OCI-LY3 (cell line): Measurements from ENCODE around the gene KRTAP26-1.

ENCODE experiments used
- H2AFZ ChIP-seq: fragments of 200-600, 300-600 bp; shearing (Covaris generic); 2 replicates; pipeline ENCODE4 v1.6.0; 2014; ENCODE audit warnings: antibody characterized with exemption, low read depth, low read length
- H3K27ac ChIP-seq: fragments of 200-600, 300-600 bp; sonication (generic); 2 replicates; pipeline ENCODE4 v1.5.1; 2014; ENCODE audit warnings: mild to moderate bottlenecking, low read length, moderate library complexity, mixed read lengths
- H3K27me3 ChIP-seq: fragments of 200-600, 300-600 bp; sonication (generic); 2 replicates; pipeline ENCODE4 v1.6.1; 2014; ENCODE audit warnings: low read depth, low read length, mixed read lengths
- H3K36me3 ChIP-seq: fragments of 200-600, 300-600 bp; sonication (generic); replicated peaks from 2 replicates; pipeline ENCODE3; 2014; ENCODE audit warnings: low read depth, low read length, mixed read lengths
- H3K4me1 ChIP-seq: fragments of 300-600, 200-600 bp; sonication (generic); 2 replicates; pipeline ENCODE4 v1.6.1; 2014; ENCODE audit warnings: low read length, mixed read lengths
- H3K4me2 ChIP-seq: fragments of 200-600, 300-600 bp; sonication (generic); 2 replicates; pipeline ENCODE4 v1.6.1; 2014; ENCODE audit warnings: low read length, mixed read lengths
- H3K4me3 ChIP-seq: fragments of 300-600, 200-600 bp; sonication (generic); 2 replicates; pipeline ENCODE4 v1.5.1; 2014; ENCODE audit warnings: antibody characterized with exemption, mild to moderate bottlenecking, low read length, moderate library complexity
- H3K79me2 ChIP-seq: fragments of 300-600, 200-600 bp; shearing (Covaris generic); 2 replicates; pipeline ENCODE4 v1.6.1; 2014; ENCODE audit warnings: mild to moderate bottlenecking, low read length, mixed read lengths
- H3K9ac ChIP-seq: fragments of 300-600, 200-600 bp; shearing (Covaris generic); 2 replicates; pipeline ENCODE4 v1.6.0; 2014; ENCODE audit warnings: mild to moderate bottlenecking, low read length, moderate library complexity
- H3K9me3 ChIP-seq: fragments of 200-600, 300-600 bp; shearing (Covaris generic); 2 replicates; pipeline ENCODE4 v1.6.1; 2014; ENCODE audit warnings: low read length, mixed read lengths; ENCODE audit not compliant: insufficient read depth
- H4K20me1 ChIP-seq: fragments of 200-600, 300-600 bp; sonication (generic); 2 replicates; pipeline ENCODE4 v1.6.1; 2016; ENCODE audit warnings: low read length, mixed read lengths; ENCODE audit not compliant: insufficient read depth
- EZH2phosphoT487 ChIP-seq: fragments of 200-600 bp; shearing (Covaris generic); IDR thresholded peaks from 2 replicates; pipeline ENCODE4 v1.6.1; 2018; ENCODE audit warnings: antibody characterized with exemption, mixed run types, low read depth
- TF ChIP-seq, protein P1 (sequence below): fragments of 200-600, 300-600 bp; sonication (generic); IDR thresholded peaks from 2 replicates; pipeline ENCODE4 v1.5.1; 2014; ENCODE audit warnings: antibody characterized with exemption, low read length, low read depth

KRTAP26-1 gene

DNA sequence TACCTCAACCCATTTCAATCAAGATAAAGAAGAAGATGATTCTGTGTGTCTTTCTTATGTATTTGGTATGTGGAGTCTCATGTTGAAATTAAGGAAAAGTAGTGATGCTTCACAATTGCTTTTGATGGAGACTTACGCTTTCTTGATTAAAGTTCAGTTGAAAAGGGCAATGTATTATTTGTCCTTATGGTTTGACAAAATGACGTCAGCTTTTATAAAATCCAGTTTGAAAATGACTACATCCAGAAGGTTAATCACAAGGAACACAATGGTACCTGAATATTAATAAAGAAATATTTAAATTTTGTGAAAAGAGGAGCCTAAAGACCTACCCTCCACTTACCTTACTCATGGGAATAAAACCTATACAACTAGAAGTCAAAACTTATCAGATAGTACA lies 4.4 kb downstream of the KRTAP26-1 start:
- Histone ChIP-seq H3K36me3 (no peaks in the 10 kb centered on the region), H3K4me2 (no peak overlapping the region), H4K20me1 (no peaks in the 10 kb centered on the region), H3K9me3 (no peaks in the 10 kb centered on the region), H2AFZ (no peak overlapping the region), H3K4me1 (no peaks in the 10 kb centered on the region), H3K9ac (no peak overlapping the region), H3K27me3 (no peaks in the 10 kb centered on the region), H3K79me2 (no peaks in the 10 kb centered on the region), H3K4me3 (no peak overlapping the region), H3K27ac (no peak overlapping the region)
- TF ChIP-seq, protein P1, sequence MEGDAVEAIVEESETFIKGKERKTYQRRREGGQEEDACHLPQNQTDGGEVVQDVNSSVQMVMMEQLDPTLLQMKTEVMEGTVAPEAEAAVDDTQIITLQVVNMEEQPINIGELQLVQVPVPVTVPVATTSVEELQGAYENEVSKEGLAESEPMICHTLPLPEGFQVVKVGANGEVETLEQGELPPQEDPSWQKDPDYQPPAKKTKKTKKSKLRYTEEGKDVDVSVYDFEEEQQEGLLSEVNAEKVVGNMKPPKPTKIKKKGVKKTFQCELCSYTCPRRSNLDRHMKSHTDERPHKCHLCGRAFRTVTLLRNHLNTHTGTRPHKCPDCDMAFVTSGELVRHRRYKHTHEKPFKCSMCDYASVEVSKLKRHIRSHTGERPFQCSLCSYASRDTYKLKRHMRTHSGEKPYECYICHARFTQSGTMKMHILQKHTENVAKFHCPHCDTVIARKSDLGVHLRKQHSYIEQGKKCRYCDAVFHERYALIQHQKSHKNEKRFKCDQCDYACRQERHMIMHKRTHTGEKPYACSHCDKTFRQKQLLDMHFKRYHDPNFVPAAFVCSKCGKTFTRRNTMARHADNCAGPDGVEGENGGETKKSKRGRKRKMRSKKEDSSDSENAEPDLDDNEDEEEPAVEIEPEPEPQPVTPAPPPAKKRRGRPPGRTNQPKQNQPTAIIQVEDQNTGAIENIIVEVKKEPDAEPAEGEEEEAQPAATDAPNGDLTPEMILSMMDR = no peak
- TF ChIP-seq EZH2phosphoT487 = no peak

DNA sequence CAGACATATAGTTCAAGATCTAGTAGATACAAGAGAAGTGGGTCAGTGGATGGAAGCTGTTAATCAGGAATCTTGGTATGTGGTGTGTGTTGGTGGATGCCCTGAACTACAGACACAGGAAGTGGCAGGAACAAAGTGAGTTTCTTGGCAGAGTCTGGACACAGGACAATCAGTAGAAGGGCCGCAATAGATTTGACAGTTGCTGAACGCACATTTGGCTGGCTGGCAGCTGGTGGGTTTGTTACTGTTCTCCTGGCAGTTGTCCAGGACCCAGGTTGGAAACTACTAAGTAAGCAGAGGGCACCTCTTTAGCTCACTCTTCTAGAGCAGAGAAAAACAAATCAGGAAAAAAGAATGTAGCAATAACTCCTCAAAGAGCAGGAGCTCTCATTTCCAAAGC lies 13.2 kb downstream of the KRTAP26-1 start:
- TF ChIP-seq, protein P1 = no peak
- TF ChIP-seq EZH2phosphoT487 = no peak
- H3K36me3 ChIP-seq = no peaks in the 10 kb centered on the region
- H2AFZ ChIP-seq = no peak overlapping the region
- no peaks in the 10 kb centered on the region for H3K4me1 ChIP-seq
- H3K27me3 ChIP-seq = no peaks in the 10 kb centered on the region
- H3K27ac ChIP-seq = no peak overlapping the region
- H3K9me3 ChIP-seq = no peaks in the 10 kb centered on the region
- no peak overlapping the region for H3K4me2 ChIP-seq
- H4K20me1 ChIP-seq = no peaks in the 10 kb centered on the region
- H3K4me3 ChIP-seq = no peak overlapping the region
- H3K79me2 ChIP-seq = no peaks in the 10 kb centered on the region
- H3K9ac ChIP-seq = no peak overlapping the region

DNA sequence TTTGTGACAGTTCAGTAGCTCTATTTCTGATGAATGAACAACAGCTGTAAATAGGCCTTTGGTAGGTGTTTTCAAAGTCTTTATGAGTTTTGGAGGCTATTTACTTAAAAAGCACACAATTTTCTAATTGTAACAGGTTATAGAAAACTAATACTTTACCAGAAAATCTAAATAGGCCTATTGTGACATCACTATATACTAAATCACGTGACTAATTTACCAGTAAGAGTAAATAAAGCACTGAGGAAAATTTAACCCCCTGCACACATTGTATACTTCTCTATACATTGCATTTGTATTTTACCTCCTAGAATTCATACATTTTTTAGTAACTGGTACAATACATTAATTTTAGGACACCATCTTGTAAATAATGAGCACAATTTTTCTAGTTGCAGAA lies 15.0 kb downstream of the KRTAP26-1 start:
- no peak overlapping the region for H3K4me2 ChIP-seq
- no peaks in the 10 kb centered on the region for H3K27me3 ChIP-seq
- H4K20me1 ChIP-seq = no peaks in the 10 kb centered on the region
- no peak overlapping the region for H3K9ac ChIP-seq
- TF ChIP-seq, protein P1 = no peak
- TF ChIP-seq EZH2phosphoT487 = no peak
- H2AFZ ChIP-seq = no peak overlapping the region
- no peaks in the 10 kb centered on the region for H3K36me3 ChIP-seq
- no peak overlapping the region for H3K4me3 ChIP-seq
- H3K4me1 ChIP-seq = no peaks in the 10 kb centered on the region
- H3K79me2 ChIP-seq = no peaks in the 10 kb centered on the region
- no peak overlapping the region for H3K27ac ChIP-seq
- no peaks in the 10 kb centered on the region for H3K9me3 ChIP-seq

DNA sequence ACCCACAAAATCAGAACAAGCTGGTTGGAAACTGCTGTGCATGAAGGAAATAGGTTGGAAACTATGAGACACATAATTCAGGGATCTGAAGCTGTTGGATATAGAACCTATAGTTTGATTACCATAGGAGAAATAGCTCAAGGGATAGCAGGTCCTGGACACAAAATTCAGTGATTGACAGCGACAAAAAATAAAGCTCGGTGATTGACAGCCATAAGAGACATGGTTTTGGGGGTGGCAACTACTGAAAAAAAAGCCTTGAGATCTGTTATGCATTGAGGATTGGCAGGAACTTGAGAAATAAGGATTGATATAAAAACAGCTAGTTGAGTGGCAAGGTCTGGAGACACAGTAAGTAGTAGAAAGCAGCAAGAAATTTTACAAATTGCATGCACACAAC lies 30.9 kb downstream of the KRTAP26-1 start, which contains the start of gene KRTAP25-1:
TSS of gene KRTAP25-1 (minus strand) at position 300 of the 400 bp plus-strand sequence. CDS start at position 276, 24 bp downstream.
- no peaks in the 10 kb centered on the region for H3K4me1 ChIP-seq
- H3K27me3 ChIP-seq = no peaks in the 10 kb centered on the region
- no peak within 1 kb of the TSS for H3K4me2 ChIP-seq
- no peaks in the 10 kb centered on the region for H3K79me2 ChIP-seq
- H3K9me3 ChIP-seq = no peaks in the 10 kb centered on the region
- H3K4me3 ChIP-seq = no peak within 1 kb of the TSS
- TF ChIP-seq EZH2phosphoT487 = no peak
- TF ChIP-seq, protein P1 = no peak
- no peak within 1 kb of the TSS for H2AFZ ChIP-seq
- H3K27ac ChIP-seq = no peak within 1 kb of the TSS
- H3K36me3 ChIP-seq = no peaks in the 10 kb centered on the region
- no peak within 1 kb of the TSS for H3K9ac ChIP-seq
- no peaks in the 10 kb centered on the region for H4K20me1 ChIP-seq
